Activated naive CD4-positive, alpha-beta T cell treated with anti-CD3 and anti-CD28 coated beads, Interleukin-2, amount 50 U/mL, for 16 hours (primary cell): Measurements from ENCODE around the gene CTSL.
"Not testable (repeated sequence)": the region's sequence is repeated elsewhere in the genome, so short reads cannot be mapped to it uniquely, and the experiment has no call there.

ENCODE experiments used
- DNase-seq: peaks from one replicate; pipeline ENCODE4 v3.0.0-alpha.2; 2020

Gene CTSL

GRCh38 chr9:87722393-87723088 is 3.4 kb upstream of the CTSL start:
- no peak for DNase-seq

- no peak for DNase-seq
Measured at GRCh38 chr9:87725356-87725899, 491 bp upstream of the CTSL start.

- no peak for DNase-seq
Measured at GRCh38 chr9:87729246-87729645, 3.3 kb downstream of the CTSL start.

- DNase-seq = no peak
Measured at GRCh38 chr9:87731321-87731720, 5.4 kb downstream of the CTSL start.

- no peak for DNase-seq
Measured at GRCh38 chr9:87732344-87732743, 6.4 kb downstream of the CTSL start.

GRCh38 chr9:87732756-87733155 is 6.8 kb downstream of the CTSL start:
- no peak for DNase-seq

GRCh38 chr9:87733273-87734052 is 7.5 kb downstream of the CTSL start:
- DNase-seq = no peak

- DNase-seq = no peak
Measured at GRCh38 chr9:87734106-87734505, 8.2 kb downstream of the CTSL start.

GRCh38 chr9:87739546-87739945 is 13.6 kb downstream of the CTSL start:
- no peak for DNase-seq

- DNase-seq = no peak
Measured at GRCh38 chr9:87740209-87740608, 14.3 kb downstream of the CTSL start.

- no peak for DNase-seq
Measured at GRCh38 chr9:87741326-87741725, 15.4 kb downstream of the CTSL start.

- DNase-seq = no peak
Measured at GRCh38 chr9:87741891-87742290, 16.0 kb downstream of the CTSL start.

- DNase-seq = no peak
Measured at GRCh38 chr9:87742813-87743428, 17.0 kb downstream of the CTSL start.

- DNase-seq = not testable (repeated sequence)
Measured at GRCh38 chr9:87744247-87744646, 18.3 kb downstream of the CTSL start.

GRCh38 chr9:87746186-87746585 is 20.3 kb downstream of the CTSL start:
- DNase-seq = no peak

GRCh38 chr9:87748881-87749280 is 23.0 kb downstream of the CTSL start:
- DNase-seq = no peak

GRCh38 chr9:87749335-87750035 is 23.6 kb downstream of the CTSL start:
- DNase-seq = no peak

- no peak for DNase-seq
Measured at GRCh38 chr9:87750726-87751125, 24.8 kb downstream of the CTSL start.

GRCh38 chr9:87751423-87751822 is 25.5 kb downstream of the CTSL start:
- DNase-seq = no peak

- DNase-seq = no peak
Measured at GRCh38 chr9:87751868-87752267, 25.9 kb downstream of the CTSL start.

- no peak for DNase-seq
Measured at GRCh38 chr9:87753313-87753712, 27.4 kb downstream of the CTSL start.

GRCh38 chr9:87758330-87758729 is 32.4 kb downstream of the CTSL start:
- DNase-seq = not testable (repeated sequence)

- DNase-seq = not testable (repeated sequence)
Measured at GRCh38 chr9:87759980-87760379, 34.1 kb downstream of the CTSL start.
